ENCODE data around the gene CST7.
"Not testable (repeated sequence)": the region's sequence is repeated elsewhere in the genome, so short reads cannot be mapped to it uniquely, and the experiment has no call there.

Gene CST7, protein sequence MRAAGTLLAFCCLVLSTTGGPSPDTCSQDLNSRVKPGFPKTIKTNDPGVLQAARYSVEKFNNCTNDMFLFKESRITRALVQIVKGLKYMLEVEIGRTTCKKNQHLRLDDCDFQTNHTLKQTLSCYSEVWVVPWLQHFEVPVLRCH

DNA sequence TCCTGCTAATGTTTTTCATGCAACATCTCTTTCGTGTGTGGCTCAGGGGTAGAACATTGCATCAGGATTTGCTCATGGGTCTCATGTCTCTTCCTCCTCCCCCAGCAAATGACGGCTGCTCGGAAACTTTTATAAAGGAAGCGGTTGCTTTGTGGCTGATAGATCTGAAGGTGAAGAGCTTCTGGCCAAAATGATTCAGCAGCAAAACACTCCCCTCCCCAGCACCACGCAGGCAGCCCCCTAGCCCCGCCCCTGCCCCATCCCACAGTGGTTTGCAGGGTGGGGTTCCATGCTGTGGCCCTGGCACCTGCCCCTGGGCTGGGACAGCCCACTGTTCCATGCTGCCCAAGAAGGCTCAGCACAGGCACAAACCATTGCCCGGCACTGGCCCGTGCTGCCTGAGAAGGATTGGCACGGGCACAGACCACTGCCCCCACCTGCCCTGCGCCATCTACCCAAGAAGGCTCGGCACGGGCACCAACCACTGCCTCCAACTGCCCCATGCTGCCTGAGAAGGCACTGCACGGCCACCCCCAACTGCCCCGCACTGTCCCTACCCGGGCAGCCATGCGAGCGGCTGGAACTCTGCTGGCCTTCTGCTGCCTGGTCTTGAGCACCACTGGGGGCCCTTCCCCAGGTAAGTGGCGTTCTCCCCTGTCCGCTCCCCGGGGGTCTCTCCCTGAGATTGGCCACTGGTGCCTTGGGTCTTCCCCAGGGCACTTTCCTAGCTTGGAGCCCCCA lies at the start of gene CST7:
CST7 (plus strand) TSS at position 331 of the 741 bp plus-strand sequence; CDS start at position 568, 237 bp downstream.
- peak; percentile 71 to 81 for DNase-seq

DNA sequence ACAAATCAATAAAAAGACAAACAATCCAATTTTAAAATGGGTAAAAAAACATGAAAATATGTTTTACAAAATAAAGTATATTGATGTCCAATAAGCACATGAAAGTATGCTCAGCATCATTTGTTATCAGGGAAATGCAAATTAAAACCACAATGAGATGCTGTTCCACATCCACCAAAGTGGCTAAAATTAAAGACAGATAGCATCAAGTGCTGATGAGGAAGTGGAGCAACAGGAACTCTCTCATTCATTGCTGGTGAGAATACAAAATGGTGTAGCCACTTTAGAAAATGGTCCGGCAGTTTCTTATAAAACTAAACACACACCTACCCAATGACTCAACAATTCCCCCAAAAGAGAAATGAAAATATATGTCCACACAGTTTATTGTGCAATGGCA lies 42.3 kb upstream of the CST7 start:
- no peak for DNase-seq

DNA sequence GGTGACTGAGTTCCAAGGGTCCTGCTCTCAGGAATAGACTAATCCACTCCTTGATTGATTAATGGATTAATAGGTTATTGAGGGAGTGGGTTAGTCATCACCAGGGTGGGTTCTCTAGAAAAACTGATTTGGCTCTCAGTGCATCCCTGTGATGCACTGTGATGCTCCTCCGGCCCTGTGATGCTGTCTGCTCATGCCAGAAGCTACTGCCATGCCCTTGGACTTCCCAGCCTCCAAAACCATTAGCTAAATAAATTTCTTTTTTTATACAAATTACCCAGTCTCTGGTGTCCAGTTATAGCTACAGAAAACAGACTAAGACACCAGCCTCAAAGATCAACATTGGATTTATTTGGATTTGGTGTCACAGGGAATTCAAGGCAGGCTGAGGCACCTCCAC lies 40.4 kb upstream of the CST7 start:
- no peak for DNase-seq

DNA sequence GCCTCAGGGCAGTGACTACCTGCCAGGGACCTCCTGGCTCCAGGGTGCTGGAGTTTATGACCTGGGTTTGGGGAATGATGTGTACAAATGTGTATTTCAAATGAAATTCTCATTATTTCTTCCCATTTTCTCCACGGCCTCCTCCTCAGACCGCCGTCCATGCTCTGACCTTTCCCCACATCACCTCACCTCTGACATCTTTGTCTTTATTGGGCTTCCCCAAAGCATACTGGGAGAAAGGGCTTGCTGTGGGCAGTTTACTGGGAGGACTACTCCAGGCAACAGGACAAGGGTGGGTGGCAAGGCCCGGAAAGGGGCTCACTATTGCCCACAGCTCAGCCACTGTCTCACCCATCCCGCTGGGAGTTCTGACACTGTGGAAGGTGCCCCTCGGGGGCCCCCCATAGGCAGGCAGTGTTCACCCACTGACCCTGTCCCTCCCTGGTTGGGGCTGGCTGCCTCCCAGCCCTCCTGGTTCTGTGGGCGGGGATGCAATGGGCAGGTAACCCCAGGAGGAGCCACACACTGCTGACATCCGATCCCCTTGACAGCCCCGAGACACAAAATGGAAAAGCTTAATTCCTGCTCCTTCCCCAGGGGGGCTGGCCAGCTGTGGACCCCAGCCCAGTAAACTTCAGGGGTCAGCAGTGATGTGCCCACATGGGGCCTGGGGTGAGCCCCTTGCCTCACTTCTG lies 39.8 kb upstream of the CST7 start:
- DNase-seq: no peak

DNA sequence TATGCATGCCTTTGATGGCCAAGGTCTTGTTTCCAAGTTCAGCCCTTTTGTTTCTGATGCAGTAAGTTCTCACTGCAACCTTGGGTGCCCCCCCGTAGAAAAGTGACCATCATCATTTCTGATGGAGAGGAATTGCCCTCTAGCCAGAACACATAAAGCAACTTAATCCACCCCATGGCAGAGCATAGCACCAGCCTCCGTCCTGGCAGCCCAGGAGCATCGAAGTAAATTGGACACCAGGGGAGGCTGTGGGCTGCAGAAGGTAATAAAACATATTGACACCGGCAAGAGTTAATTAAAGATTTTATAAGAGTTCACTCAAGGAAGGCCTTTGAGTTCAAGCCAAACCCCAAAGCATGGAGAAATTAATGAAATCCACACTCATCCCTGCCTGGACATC lies 39.2 kb upstream of the CST7 start:
- no peak for DNase-seq

DNA sequence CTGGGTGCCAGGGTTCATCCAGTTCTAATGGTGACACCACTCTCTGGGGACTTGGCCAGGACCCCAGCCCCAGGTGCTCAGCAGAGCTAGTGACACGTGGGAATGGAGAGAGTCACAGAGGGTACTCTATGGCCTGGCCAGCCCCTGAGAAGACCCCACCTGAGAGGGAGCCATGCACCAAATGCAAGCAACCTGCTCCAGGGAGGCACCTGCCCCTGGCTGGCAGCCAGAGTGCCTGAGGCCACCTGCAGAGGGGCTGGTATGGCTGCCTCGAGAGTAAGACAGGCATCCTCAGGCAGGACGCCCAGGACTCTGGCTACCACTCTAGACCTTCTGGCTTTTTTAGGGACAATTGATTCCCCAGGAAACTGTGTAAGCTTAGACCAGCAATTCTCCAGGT lies 38.6 kb upstream of the CST7 start:
- no peak for DNase-seq

DNA sequence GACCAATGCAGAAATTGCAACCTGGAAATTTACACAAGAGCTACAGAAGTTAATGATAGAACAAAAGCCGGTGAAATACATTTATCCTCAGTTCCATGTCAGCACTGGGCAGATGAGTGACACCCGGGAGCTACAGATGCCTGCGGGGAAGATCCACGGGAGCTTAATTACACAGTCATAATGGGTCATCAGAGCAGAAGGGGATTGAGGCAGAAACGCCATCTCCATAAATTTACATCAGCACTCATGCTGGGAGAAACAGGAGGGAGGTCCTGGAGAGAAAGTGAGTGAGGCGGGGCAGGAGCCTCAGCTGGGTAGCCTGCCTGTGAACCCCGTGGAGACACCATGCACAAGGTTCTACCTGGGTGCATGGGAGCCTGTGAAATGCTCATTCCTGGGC lies 37.6 kb upstream of the CST7 start:
- DNase-seq: no peak

DNA sequence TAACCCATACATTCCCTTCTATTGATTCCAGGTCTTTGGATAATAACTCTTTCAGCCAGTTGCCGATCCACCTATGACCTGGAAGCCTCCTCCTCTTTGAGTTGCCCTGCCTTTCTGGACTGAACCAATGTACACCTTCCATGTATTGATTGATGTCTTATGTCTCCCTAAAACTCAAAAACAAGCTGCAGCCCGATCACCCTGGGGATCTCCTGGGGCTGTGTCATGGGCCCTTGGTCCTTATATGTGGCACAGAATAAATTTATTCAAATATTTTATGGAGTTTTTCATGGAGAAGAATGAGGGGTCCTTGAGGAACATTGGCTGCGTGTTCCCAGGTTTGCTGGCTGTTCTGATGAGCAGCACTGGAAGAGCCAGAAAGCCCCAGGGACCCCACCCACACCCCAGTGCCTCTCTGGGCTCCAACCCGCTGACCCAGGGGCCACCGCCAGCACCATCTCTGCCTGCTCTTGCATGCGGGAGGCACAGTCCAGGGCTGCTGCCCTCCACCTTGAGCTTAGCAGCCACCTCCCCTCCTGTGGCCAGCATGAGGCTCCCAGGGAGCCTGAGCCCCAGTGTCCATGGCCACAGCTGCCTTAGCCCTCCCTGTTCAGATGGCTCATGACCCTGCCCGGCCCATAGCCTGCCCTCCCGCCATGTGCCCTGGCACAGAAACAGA lies 36.5 kb upstream of the CST7 start:
- no peak for DNase-seq

DNA sequence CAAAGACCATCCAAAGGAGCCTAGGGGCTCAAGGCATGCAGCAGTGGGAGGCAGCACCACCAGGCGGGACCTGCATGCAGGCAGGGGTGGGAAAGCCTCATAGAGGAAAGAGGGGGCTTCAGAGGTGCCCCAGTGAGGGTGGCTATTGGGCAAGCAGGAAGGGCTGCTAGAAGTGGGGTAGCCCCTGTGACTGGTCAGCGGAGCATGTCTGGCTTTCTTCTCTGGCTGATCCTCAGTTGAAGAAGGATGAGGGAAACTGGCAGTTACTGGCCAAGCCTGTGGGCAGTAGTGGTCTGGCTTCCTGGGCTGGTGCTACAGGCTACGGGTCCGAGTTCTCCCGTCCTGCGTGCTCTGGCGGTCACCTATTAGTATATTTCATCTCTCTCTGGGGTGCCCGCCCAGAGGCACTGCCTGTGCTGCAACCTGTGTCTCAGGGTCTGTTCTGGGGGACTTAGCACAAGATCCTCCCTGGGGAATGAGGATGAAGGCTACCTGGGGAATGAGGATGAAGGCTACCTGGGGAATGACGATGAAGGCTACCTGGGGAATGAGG lies 35.9 kb upstream of the CST7 start:
- no peak for DNase-seq

DNA sequence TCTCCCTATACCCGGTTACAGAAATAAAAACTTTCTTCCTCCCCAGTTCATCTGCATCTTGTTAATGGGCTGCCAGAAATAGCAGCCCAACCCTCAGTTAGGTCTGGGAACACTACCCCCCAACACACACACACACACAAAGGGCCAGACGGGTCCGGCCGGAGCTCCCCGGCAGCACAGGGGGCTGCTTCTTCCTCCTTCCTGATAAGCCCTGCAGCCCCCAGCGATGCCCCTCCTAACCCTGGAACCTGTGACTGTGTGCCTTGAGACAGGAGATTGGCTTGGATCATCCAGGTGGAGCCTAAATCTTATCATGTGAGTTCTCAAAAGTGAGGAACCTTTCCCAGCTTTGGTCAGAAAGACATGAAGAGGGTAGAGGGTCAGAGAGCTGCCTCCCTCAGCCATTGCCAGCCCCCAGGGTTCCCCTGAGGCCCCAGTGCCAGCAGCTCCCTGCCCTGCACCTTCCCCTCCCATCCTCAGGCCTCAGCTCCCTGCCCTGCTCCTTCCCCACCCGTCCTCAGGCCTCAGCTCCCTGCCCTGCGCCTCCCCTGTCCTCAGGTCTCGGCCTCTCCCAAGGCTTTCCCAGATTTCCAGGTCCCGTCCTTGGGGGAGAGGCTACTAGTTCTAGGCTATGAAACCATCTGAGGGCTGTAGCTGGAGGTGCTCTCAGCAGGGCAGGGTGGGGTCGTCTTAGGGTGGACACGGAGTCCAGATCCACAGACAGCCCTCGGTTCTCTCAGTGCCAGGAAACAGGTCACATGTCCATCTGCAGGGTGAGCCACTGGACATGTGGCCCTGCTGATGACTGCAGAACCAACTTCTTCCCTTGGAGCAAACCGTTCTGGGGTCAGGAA lies 34.5 kb upstream of the CST7 start:
- no peak for DNase-seq

DNA sequence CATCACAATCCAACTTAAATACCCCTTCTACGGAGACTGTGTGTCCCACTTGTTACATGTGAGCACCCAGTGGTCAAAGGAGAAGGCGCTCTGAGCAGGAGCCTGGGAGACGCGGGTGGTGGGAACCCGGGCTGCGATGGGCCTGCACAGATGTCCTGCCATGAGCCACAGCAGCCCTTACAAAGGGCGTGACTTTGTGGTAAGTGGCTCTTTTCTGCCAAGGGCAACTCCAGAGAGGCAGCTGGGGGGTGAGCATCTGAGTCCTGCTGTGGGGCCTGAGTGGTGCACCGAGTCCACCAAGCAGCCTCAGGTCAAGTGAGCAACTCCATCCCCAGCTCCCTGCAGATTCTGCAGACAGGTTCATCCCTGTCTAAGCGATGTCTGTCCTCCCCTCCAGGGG lies 33.6 kb upstream of the CST7 start:
- no peak for DNase-seq

DNA sequence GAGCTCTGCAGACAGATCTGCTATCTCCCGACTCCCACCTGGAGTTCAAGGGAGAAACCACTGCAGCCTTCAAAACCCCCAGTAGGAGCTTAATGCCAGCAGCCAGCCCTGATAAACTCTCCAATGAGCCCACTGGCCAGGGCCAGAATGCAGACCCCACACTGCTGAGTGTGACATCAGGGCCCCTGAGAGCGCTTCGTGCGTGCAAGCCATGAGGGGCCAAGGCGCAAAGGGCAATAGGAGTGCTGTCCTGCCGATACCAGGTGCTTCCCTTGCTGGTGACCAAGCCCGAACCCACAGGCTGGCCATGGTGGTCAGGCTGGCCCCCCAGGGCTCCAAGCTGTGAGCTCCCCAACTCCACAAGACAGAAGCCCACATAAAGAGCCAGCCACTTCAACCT lies 33.2 kb upstream of the CST7 start:
- no peak for DNase-seq

DNA sequence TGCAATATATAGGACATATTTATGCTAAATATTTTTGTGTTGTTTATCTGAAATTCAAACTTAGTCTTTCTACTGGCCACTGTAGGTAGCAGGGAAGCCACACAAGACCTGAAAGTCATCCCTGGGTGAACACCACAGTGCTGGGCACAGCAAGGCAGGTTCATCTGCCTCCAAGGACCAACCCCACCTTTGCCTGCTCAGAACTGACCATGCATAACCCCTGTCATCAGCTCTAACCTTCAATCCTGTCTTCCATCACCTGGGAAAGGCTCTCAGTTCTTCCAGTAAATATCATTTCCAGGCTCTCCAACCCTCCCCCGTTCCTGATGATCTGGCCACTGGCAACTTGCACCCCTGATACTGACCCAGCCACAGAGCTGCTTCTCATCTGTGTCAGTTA lies 32.7 kb upstream of the CST7 start:
- no peak for DNase-seq

DNA sequence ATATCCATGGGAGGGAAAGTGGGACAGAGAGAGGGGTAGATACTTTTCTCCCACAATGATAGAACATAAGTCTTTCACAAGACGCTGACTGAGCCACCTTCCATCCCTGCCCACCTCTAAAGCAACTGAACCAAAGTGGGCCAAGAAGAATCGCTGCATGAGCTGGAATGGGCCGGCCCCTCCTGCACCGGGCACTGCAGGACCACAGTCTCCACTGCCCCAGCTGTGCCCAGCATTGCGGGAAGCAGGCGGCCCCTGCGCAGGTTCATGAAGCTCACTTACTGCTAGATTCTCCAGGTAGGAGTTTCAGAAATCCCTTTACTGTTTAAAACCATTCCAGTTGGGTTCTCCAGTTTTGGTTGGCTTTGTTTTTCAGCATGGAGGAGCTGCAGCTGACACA lies 32.0 kb upstream of the CST7 start:
- no peak for DNase-seq

DNA sequence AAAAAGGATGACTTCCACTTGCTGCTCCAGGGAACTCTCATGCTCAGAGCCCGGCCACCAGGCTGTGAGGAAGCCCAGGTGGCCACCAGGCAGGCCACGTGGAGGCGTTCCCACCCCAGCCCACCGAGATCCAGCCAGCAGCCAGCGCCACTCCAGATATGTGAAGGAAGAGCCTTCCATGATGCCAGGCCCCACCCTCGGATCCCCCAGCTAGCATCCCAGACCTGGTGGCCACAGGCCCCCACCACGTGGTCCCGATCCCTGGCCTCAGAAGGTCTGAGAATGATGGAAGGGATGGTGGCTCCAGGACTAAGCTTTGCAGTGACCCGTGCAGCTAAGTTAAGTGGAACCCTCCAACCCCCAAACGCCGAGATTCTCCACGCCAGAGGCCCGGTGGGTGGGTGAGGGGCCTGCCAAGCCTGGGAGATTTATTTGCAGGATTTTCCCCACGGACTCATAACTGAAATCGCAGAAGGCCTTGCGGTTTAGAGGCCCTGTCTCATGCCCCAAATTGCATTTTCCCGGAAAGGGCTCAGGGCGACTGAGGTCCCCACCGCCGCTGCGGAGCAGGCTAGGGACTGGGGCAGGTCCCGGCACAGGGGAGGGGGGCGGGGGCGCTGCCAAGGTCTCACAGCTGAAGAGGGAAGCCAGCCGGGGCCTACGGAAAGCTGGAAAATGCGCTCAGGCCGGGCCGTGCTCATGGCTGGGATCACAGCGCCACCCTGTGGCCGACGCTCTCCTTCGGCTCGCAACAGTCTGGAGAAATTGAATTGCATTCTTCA lies 31.1 kb upstream of the CST7 start:
- peak; percentile 31 to 86 for DNase-seq

DNA sequence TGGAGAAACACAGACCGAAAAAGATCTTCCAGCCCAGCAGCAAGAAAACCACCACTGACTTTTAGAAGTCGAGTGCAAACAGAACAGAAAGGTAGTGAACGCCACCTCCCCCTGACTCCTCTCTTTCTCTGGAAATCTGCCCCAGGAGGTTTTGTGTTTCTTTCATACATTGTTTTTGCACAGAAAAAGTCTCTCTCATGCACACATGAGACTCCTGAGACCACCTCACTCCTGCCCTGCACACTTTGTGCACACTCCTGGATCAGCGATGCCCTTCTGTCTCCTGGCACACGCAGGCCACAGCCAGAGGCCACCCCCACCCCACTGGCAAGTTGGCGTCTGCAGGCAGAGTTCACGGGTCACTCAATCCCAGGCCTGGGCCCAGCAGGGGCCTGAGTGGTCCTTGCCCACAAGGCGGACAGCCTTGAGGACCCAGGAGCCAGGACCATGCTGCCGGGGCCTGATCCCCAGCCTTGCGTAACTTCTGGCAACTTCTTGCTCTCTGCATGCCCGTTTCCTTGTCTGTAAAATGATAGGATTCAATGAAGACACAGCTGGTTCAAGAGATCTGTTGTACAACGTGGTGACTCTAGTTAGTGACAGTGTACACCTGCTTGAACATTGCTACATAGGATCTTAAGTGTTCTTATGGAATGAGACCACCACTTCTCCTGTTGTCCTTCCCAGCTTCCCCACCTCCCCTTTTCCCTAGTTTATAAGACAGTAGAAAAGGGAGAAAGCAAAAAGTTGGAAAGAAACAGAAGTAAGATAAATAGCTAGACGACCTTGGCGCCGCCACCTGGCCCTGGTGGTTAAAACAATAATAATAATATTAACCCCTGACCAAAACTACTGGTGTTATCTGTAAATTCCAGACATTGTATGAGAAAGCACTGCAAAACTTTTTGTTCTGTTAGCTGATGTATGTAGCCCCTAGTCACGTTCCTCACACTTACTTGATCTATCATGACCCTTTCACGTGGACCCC lies 30.2 kb upstream of the CST7 start:
- no peak for DNase-seq

DNA sequence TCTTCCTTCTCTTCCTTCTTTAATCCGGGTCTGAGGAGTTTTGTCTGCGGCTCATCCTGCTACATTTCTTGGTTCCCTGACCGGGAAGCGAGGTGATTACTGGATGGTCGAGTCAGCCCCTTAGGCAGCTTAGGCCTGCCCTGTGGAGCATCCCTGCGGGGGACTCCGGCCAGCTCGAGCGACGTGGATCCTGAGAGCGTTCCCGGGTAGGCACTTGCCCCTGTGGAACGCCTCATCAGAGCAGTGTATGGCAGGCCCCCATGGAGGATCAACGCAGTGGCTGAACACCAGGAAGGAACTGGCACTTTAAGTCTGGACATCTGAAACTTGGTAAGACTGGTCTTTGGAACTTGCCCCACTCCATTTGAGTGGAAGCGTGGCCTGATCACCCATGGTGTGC lies 29.4 kb upstream of the CST7 start:
- DNase-seq: not testable (repeated sequence)

DNA sequence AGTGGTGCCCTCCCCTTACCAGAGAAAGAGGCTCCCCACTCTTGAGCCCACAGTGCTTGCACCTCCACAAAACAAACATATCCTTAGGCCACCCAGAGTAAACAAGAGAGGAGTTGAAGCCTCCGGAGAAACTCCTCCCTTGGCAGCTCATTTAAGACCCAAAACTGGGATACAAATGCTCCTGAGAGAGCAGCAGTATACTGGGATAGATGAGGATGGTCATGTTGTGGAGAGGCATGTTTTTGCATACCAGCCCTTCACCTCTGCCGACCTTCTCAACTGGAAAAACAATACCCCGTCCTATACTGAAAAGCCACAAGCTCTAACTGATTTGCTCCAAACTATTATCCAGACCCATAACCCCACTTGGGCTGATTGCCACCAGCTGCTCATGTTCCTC lies 28.4 kb upstream of the CST7 start:
- DNase-seq: not testable (repeated sequence)

DNA sequence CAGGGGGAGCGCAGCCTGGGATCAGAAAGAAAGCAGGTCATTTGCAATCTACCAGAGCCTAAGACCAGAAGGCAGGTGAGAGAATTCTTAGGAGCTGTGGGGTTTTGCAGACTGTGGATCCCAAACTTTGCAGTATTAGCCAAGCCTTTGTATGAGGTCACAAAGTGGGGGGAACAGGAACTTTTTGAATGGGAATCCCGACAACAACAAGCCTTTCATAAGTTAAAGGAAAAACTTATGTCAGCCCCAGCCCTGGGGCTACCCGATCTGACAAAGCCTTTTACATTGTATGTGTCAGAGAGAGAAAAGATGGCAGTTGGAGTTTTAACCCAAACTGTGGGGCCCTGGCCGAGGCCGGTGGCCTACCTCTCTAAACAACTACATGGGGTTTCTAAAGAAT lies 19.8 kb upstream of the CST7 start:
- DNase-seq: not testable (repeated sequence)
